Measurements from ENCODE around the gene CGRRF1. TPM values are rescaled to one million over a fixed set of nuclear protein-coding genes. Genes with fewer than 3 reads are reported as not detected.

The CGRRF1 gene
- total RNA-seq, 1 experiment from 2014 or later = 19.1 TPM

- H2AK5ac ChIP-seq (ENCODE audit: insufficient read length, low read length) = no peak overlapping the region
- no peak overlapping the region for H3K4ac ChIP-seq (ENCODE audit: low read depth, low read length)
- no peak overlapping the region for H2BK12ac ChIP-seq (ENCODE audit: insufficient read length, low read depth, low read length)
- no peak overlapping the region for H3K14ac ChIP-seq (ENCODE audit: insufficient read depth, low read length)
- H3K27me3 ChIP-seq (ENCODE audit: insufficient read depth, low read length) = no peaks in the 10 kb centered on the region
- no peaks in the 10 kb centered on the region for H3K9me3 ChIP-seq (ENCODE audit: control insufficient read depth, low read depth, low read length)
- no peak overlapping the region for H4K91ac ChIP-seq (ENCODE audit: insufficient read length, low read depth, low read length)
- no peak overlapping the region for H3K23ac ChIP-seq (ENCODE audit: insufficient read length, low read depth, low read length)
- no peaks in the 10 kb centered on the region for H3K79me1 ChIP-seq (ENCODE audit: insufficient read depth, low read depth, low read length, poor library complexity, severe bottlenecking)
- no peak for DNase-seq
- H3K18ac ChIP-seq (ENCODE audit: insufficient read length, low read depth, low read length) = no peak overlapping the region
- no peak overlapping the region for H3K56ac ChIP-seq (ENCODE audit: insufficient read length, low read depth, low read length)
- no peak overlapping the region for H3K9ac ChIP-seq (ENCODE audit: extremely low read depth, insufficient read length, low read length)
- no peak overlapping the region for H4K5ac ChIP-seq (ENCODE audit: insufficient read length, low read depth, low read length)
- Mint-ChIP-seq H3K9me3 (no peaks in the 10 kb centered on the region), H3K27me3 (ENCODE audit: low read depth) (no peaks in the 10 kb centered on the region), H3K4me3 (no peak overlapping the region), H3K36me3 (ENCODE audit: insufficient read depth in 1 of 3, low read depth in 3 of 3) (no peaks in the 10 kb centered on the region), H3K4me1 (no peaks in the 10 kb centered on the region), H3K27ac (no peak overlapping the region)
- no peaks in the 10 kb centered on the region for H4K20me1 ChIP-seq (ENCODE audit: control insufficient read depth, insufficient read depth, insufficient read length)
- no peaks in the 10 kb centered on the region for H3K4me1 ChIP-seq (ENCODE audit: insufficient read depth, low read length)
- no peak overlapping the region for H4K8ac ChIP-seq (replicated peaks; ENCODE audit: insufficient read length, low read depth, low read length)
- H3K4me2 ChIP-seq (ENCODE audit: insufficient read depth, insufficient read length, low read length) = no peak overlapping the region
- H2BK120ac ChIP-seq (ENCODE audit: low read depth, low read length, poor library complexity, severe bottlenecking) = no peak overlapping the region
- no peaks in the 10 kb centered on the region for H3K79me2 ChIP-seq (ENCODE audit: insufficient read depth, low read length)
- WGBS (ENCODE audit: extremely low coverage, insufficient read length, low lambda C conversion rate) = no CpG with 5 or more reads among the region's 3 CpGs
- H3K23me2 ChIP-seq (ENCODE audit: insufficient read length, low read depth, low read length, poor library complexity, severe bottlenecking) = no peaks in the 10 kb centered on the region
- H2BK15ac ChIP-seq (ENCODE audit: low read depth, low read length) = no peak overlapping the region
- H3K27ac ChIP-seq (ENCODE audit: insufficient read length, low read depth, low read length) = no peak overlapping the region
- no peak overlapping the region for H2BK5ac ChIP-seq (ENCODE audit: insufficient read length, low read length)
- H2BK20ac ChIP-seq (ENCODE audit: low read depth, low read length, poor library complexity, severe bottlenecking) = no peak overlapping the region
- TF ChIP-seq, protein P1, sequence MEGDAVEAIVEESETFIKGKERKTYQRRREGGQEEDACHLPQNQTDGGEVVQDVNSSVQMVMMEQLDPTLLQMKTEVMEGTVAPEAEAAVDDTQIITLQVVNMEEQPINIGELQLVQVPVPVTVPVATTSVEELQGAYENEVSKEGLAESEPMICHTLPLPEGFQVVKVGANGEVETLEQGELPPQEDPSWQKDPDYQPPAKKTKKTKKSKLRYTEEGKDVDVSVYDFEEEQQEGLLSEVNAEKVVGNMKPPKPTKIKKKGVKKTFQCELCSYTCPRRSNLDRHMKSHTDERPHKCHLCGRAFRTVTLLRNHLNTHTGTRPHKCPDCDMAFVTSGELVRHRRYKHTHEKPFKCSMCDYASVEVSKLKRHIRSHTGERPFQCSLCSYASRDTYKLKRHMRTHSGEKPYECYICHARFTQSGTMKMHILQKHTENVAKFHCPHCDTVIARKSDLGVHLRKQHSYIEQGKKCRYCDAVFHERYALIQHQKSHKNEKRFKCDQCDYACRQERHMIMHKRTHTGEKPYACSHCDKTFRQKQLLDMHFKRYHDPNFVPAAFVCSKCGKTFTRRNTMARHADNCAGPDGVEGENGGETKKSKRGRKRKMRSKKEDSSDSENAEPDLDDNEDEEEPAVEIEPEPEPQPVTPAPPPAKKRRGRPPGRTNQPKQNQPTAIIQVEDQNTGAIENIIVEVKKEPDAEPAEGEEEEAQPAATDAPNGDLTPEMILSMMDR (conservative IDR thresholded peaks at IDR 0.05) = no peak
- H3T11ph ChIP-seq (ENCODE audit: low read length) = no peak overlapping the region
- no peak overlapping the region for H2AFZ ChIP-seq (ENCODE audit: low read length)
Measured at GRCh38 chr14:54501480-54501879, 8.2 kb upstream of the CGRRF1 start.

Measured in H9 (cell line).